ENCODE results near the gene ANXA11.

- TF ChIP-seq POLR2A (IDR thresholded peaks at IDR 0.05) (no peak), CTCF (IDR thresholded peaks at IDR 0.05) (no peak)
These were observed 96.6 kb downstream of the ANXA11 start for GRCh38 chr10:80108576-80109239.

Data from thyroid gland (tissue), 4 donors.